Measurements from ENCODE around the gene LINGO1. TPM values are rescaled to one million over a fixed set of nuclear protein-coding genes. Genes with fewer than 3 reads are reported as not detected.

Gene LINGO1
- total RNA-seq, 6 experiments from 2014 or later: 0.09 to 0.11 TPM; not detected in 4

DNA sequence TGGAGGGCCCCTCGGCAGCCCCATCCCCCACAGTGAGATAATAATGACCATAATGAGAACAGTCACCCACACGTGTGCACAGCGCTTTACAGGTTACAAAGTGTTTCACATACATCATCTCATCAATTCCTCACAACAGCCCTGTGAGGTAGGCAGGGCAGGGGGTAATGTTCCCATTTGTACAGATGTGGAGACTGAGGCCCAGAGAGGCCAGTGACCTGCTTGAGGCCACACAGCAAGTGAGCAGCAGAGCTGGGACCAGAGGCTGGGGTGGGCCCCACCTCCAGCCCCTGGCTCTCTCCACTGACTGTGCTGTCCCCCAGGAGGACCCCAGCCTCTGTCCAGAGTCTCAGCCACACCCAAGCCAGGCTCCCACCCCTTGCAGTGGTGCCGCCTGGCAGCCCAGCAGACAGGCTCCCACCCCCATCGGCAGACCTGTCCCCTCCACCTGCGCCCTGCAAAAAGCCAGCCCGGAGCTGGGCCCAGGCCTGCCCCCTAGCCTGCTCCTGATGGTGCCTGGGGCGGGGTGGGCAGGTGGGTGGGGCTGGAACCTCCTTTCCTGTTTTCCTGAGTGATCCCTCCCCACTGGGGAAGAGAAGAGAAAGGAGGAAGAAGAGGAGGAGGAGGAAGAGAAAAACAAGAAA lies 19.6 kb downstream of the LINGO1 start:
- H3K4me1 Mint-ChIP-seq (ENCODE audit: low read depth): no peaks in the 10 kb centered on the region
- H3K9me3 Mint-ChIP-seq: no peaks in the 10 kb centered on the region
- TF ChIP-seq, protein P1, sequence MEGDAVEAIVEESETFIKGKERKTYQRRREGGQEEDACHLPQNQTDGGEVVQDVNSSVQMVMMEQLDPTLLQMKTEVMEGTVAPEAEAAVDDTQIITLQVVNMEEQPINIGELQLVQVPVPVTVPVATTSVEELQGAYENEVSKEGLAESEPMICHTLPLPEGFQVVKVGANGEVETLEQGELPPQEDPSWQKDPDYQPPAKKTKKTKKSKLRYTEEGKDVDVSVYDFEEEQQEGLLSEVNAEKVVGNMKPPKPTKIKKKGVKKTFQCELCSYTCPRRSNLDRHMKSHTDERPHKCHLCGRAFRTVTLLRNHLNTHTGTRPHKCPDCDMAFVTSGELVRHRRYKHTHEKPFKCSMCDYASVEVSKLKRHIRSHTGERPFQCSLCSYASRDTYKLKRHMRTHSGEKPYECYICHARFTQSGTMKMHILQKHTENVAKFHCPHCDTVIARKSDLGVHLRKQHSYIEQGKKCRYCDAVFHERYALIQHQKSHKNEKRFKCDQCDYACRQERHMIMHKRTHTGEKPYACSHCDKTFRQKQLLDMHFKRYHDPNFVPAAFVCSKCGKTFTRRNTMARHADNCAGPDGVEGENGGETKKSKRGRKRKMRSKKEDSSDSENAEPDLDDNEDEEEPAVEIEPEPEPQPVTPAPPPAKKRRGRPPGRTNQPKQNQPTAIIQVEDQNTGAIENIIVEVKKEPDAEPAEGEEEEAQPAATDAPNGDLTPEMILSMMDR (IDR thresholded peaks at IDR 0.05): no peak
- H3K4me3 Mint-ChIP-seq: no peak overlapping the region
- no peaks in the 10 kb centered on the region for H3K36me3 Mint-ChIP-seq (ENCODE audit: low read depth)
- DNase-seq: no peak
- no peak overlapping the region for H3K27ac Mint-ChIP-seq
- peaks cover 12% of the 10 kb centered on the region for H3K27me3 Mint-ChIP-seq (ENCODE audit: insufficient read depth)

DNA sequence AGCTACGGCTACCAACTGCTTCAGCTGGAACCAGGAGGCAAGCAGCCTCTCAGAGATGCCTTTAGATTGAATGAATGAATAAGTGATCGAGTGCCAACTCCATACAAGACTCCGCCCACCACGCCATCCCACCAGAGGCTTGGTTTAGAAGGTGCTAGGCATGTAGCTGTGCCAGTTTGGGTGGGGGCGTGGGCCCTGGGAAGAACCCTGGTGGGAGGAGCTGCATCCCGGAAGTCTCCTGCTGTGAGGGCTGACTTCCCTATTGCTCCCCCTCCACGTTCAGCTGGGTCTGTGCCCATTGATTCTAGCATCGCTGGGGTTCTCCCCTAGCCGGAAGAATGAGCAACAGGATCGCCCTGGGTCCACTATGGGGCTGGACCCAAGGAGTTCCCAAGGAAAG lies 20.9 kb downstream of the LINGO1 start:
- no peak overlapping the region for H3K27ac Mint-ChIP-seq
- H3K4me1 Mint-ChIP-seq (ENCODE audit: low read depth): peaks cover 6% of the 10 kb centered on the region; the same call in 1 of the 2 replicates
- TF ChIP-seq, protein P1 (IDR thresholded peaks at IDR 0.05): no peak
- H3K4me3 Mint-ChIP-seq: no peak overlapping the region
- H3K36me3 Mint-ChIP-seq (ENCODE audit: low read depth): no peaks in the 10 kb centered on the region
- no peak for DNase-seq
- peaks cover 12% of the 10 kb centered on the region for H3K27me3 Mint-ChIP-seq (ENCODE audit: insufficient read depth)
- no peaks in the 10 kb centered on the region for H3K9me3 Mint-ChIP-seq

DNA sequence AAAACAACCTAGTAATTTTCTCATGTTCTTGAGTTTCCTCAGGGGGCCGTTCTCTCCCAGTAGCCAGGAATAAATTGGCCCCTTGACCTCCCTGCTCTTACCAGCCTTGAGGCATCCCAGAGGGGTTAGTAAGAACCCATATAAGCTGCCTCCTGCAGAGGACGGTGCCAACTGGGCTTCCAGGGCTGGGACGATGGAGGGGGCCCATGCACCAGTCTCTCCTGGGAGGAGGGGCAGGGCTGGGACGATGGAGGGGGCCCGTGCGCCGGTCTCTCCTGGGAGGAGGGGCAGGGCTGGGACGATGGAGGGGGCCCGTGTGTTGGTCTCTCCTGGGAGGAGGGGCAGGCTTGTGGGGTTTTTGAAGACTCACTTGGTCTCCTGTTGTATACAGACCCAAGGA lies 22.0 kb downstream of the LINGO1 start:
- no peak overlapping the region for H3K4me3 Mint-ChIP-seq
- H3K27me3 Mint-ChIP-seq (ENCODE audit: insufficient read depth): peaks cover 12% of the 10 kb centered on the region
- peaks cover 10% of the 10 kb centered on the region; the same call in 1 of the 2 replicates for H3K4me1 Mint-ChIP-seq (ENCODE audit: low read depth)
- H3K9me3 Mint-ChIP-seq: no peaks in the 10 kb centered on the region
- no peaks in the 10 kb centered on the region for H3K36me3 Mint-ChIP-seq (ENCODE audit: low read depth)
- no peak for DNase-seq
- TF ChIP-seq, protein P1 (IDR thresholded peaks at IDR 0.05): no peak
- H3K27ac Mint-ChIP-seq: no peak overlapping the region

DNA sequence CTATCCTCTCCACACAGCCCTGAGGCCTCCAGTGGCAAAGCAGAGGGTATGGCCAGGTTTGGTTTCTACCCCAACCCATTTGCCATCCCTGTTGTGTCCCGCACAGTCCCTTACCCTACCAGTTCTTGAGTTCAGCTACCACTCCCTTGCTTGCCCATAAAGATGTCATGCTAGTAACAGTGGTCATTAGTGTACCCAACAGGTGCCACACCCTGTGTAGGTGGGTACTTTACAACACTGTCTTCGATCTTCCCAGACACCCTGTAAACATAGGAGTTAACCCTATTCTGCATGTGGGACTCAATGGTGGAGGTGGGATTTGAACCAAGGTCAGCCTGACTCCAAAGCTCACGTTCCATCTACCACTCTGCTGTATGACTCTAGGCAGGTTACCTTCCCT lies 23.2 kb downstream of the LINGO1 start:
- H3K36me3 Mint-ChIP-seq (ENCODE audit: low read depth): no peaks in the 10 kb centered on the region
- peaks cover 10% of the 10 kb centered on the region for H3K27me3 Mint-ChIP-seq (ENCODE audit: insufficient read depth)
- H3K4me1 Mint-ChIP-seq (ENCODE audit: low read depth): peaks cover 10% of the 10 kb centered on the region; the same call in 1 of the 2 replicates

DNA sequence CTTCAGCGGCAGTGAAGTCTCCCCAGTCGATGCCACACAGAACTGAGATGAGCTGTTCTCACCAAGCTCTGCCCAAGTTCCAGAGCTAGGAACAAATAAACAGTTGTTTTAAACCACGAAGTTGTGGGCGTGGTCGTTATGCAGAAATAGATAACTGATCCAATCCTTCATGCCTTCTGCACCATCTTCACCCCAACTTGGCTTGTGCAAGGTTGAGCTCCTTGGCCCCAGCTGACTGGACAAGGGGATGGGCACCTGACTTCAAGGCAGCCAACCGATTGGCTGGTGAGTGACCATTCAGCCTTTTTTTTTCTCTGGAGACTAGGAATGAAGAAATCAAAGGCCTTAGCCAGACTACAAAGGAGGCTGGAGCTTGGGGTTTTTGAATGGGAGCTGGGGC lies 23.9 kb downstream of the LINGO1 start:
- Mint-ChIP-seq H3K4me3 (no peak overlapping the region), H3K9me3 (no peaks in the 10 kb centered on the region)

More for the DNA sequence above, 23.2 kb downstream of the LINGO1 start:
- Mint-ChIP-seq H3K4me3 (no peak overlapping the region), H3K27ac (no peak overlapping the region), H3K9me3 (no peaks in the 10 kb centered on the region)
- no peak for DNase-seq
- TF ChIP-seq, protein P1 (IDR thresholded peaks at IDR 0.05): no peak

More for the DNA sequence above, 23.9 kb downstream of the LINGO1 start:
- Mint-ChIP-seq H3K27me3 (ENCODE audit: insufficient read depth) (peaks cover 10% of the 10 kb centered on the region), H3K27ac (no peak overlapping the region), H3K36me3 (ENCODE audit: low read depth) (no peaks in the 10 kb centered on the region), H3K4me1 (ENCODE audit: low read depth) (peaks cover 10% of the 10 kb centered on the region; the same call in 1 of the 2 replicates)
- DNase-seq: no peak
- TF ChIP-seq, protein P1 (IDR thresholded peaks at IDR 0.05): no peak
